HEK293T (cell line): ENCODE data around the gene PI4KA.

Experiments used
- CTCF ChIA-PET: fragments of 350-600 bp; formaldehyde crosslinking; extraction: SDS; loops from one replicate; lab custom pipeline; 2021; ENCODE audit warnings: antibody characterized with exemption, inconsistent platforms; lab: Yijun Ruan, JAX
- POLR2A ChIA-PET: fragments of 350-600 bp; formaldehyde crosslinking; extraction: SDS; loops from one replicate; lab custom pipeline; 2020; ENCODE audit warnings: antibody characterized with exemption, inconsistent platforms; lab: Yijun Ruan, JAX
- DNase-seq: peaks from one replicate; pipeline ENCODE4 v3.0.0; 2012; ENCODE audit warnings: mixed read lengths; ENCODE audit errors: extremely low spot score
- ARNT ChIP-seq: fragments of 450-650 bp; IDR thresholded peaks from 2 replicates; pipeline ENCODE4 v1.6.1; 2017; ENCODE audit warnings: mild to moderate bottlenecking
- BHLHE40 ChIP-seq: fragments of 450-650 bp; IDR thresholded peaks from 2 replicates; pipeline ENCODE4 v1.6.1; 2016; ENCODE audit warnings: mild to moderate bottlenecking, moderate library complexity, borderline replicate concordance
- CTBP1 ChIP-seq: fragments of 450-650 bp; IDR thresholded peaks from 2 replicates; pipeline ENCODE4 v1.6.1; 2016; ENCODE audit warnings: borderline replicate concordance
- ELF4 ChIP-seq: fragments of 450-650 bp; IDR thresholded peaks from 2 replicates; pipeline ENCODE4 v1.6.1; 2017; ENCODE audit warnings: antibody characterized with exemption
- FOXA1 ChIP-seq: fragments of 450-650 bp; IDR thresholded peaks from 2 replicates; pipeline ENCODE4 v1.6.1; 2016; ENCODE audit warnings: mild to moderate bottlenecking
- FOXK2 ChIP-seq: fragments of 450-650 bp; IDR thresholded peaks from 2 replicates; pipeline ENCODE4 v1.6.1; 2016; ENCODE audit warnings: mild to moderate bottlenecking
- FOXM1 ChIP-seq: fragments of 450-650 bp; IDR thresholded peaks from 2 replicates; pipeline ENCODE4 v1.6.1; 2017; ENCODE audit warnings: mild to moderate bottlenecking, borderline replicate concordance
- HDGF ChIP-seq: fragments of 450-650 bp; IDR thresholded peaks from 2 replicates; pipeline ENCODE4 v1.6.1; 2017; ENCODE audit warnings: antibody characterized with exemption, borderline replicate concordance
- L3MBTL2 ChIP-seq: fragments of 450-650 bp; conservative IDR thresholded peaks from 2 replicates; pipeline ENCODE4 v1.6.1; 2016; ENCODE audit warnings: mild to moderate bottlenecking
- LEF1 ChIP-seq: fragments of 450-650 bp; IDR thresholded peaks from 2 replicates; pipeline ENCODE4 v1.6.1; 2017; ENCODE audit warnings: mild to moderate bottlenecking, borderline replicate concordance
- NFRKB ChIP-seq: fragments of 450-650 bp; IDR thresholded peaks from 2 replicates; pipeline ENCODE4 v1.6.1; 2016; ENCODE audit warnings: mild to moderate bottlenecking, moderate library complexity
- PKNOX1 ChIP-seq: fragments of 450-650 bp; IDR thresholded peaks from 2 replicates; pipeline ENCODE4 v1.6.1; 2016
- SP1 ChIP-seq: fragments of 450-650 bp; IDR thresholded peaks from 2 replicates; pipeline ENCODE4 v1.6.1; 2017
- SUZ12 ChIP-seq: fragments of 450-650 bp; IDR thresholded peaks from 2 replicates; pipeline ENCODE4 v1.6.1; 2016; ENCODE audit warnings: mild to moderate bottlenecking
- TARDBP ChIP-seq: fragments of 450-650 bp; IDR thresholded peaks from 2 replicates; pipeline ENCODE4 v1.6.1; 2016
- ZNF384 ChIP-seq: fragments of 450-650 bp; IDR thresholded peaks from 2 replicates; pipeline ENCODE4 v1.6.1; 2016

PI4KA gene

GRCh38 chr22:20748731-20749428, 109.7 kb downstream of the PI4KA start:
- CTCF ChIA-PET, result no interaction called here
- no peak for DNase-seq

GRCh38 chr22:20748082-20748481, 110.5 kb downstream of the PI4KA start:
- no peak for DNase-seq
- CTCF ChIA-PET, result no interaction called here
- TF ChIP-seq BHLHE40 (no peak), LEF1 (no peak), TARDBP (no peak), ELF4 (no peak), FOXA1 (no peak), L3MBTL2 (no peak), HDGF (no peak), FOXM1 (no peak), PKNOX1 (no peak), ARNT (no peak), NFRKB (no peak)
- POLR2A ChIA-PET, result no interaction called here

More at GRCh38 chr22:20748731-20749428, 109.7 kb downstream of the PI4KA start:
- POLR2A ChIA-PET, result no interaction called here
- TF ChIP-seq FOXM1, result no peak
- no peak for TF ChIP-seq FOXA1
- TF ChIP-seq FOXK2, result no peak
- TF ChIP-seq SUZ12, result no peak
- no peak for TF ChIP-seq L3MBTL2
- no peak for TF ChIP-seq LEF1
- no peak for TF ChIP-seq CTBP1
- no peak for TF ChIP-seq HDGF
- no peak for TF ChIP-seq ARNT
- no peak for TF ChIP-seq PKNOX1
- no peak for TF ChIP-seq TARDBP
- TF ChIP-seq SP1, result no peak
- no peak for TF ChIP-seq ELF4
- TF ChIP-seq NFRKB, result no peak
- no peak for TF ChIP-seq BHLHE40
- no peak for TF ChIP-seq ZNF384

- CTCF ChIA-PET, result no interaction called here
- POLR2A ChIA-PET, result no interaction called here
- no peak for TF ChIP-seq PKNOX1
- no peak for TF ChIP-seq L3MBTL2
- no peak for TF ChIP-seq ARNT
- TF ChIP-seq FOXM1, result no peak
- no peak for TF ChIP-seq NFRKB
- TF ChIP-seq ZNF384, result no peak
- TF ChIP-seq SP1, result no peak
- TF ChIP-seq ELF4, result no peak
- no peak for TF ChIP-seq FOXA1
- TF ChIP-seq CTBP1, result no peak
- no peak for TF ChIP-seq FOXK2
- TF ChIP-seq SUZ12, result no peak
- TF ChIP-seq HDGF, result no peak
- no peak for TF ChIP-seq TARDBP
- no peak for TF ChIP-seq BHLHE40
- TF ChIP-seq LEF1, result no peak
- no peak for DNase-seq
These were observed 111.4 kb downstream of the PI4KA start for GRCh38 chr22:20747223-20747622.

- DNase-seq, result no peak
- TF ChIP-seq LEF1 (no peak), TARDBP (no peak), FOXA1 (no peak), L3MBTL2 (no peak), CTBP1 (no peak), HDGF (no peak), FOXM1 (no peak), SUZ12 (no peak), PKNOX1 (no peak), BHLHE40 (no peak), NFRKB (no peak), FOXK2 (no peak), ARNT (no peak), SP1 (no peak), ZNF384 (no peak), ELF4 (no peak)
- POLR2A ChIA-PET, result no interaction called here
- CTCF ChIA-PET, result no interaction called here
These were observed 112.0 kb downstream of the PI4KA start for GRCh38 chr22:20746431-20747189.

- no peak for DNase-seq
- ChIA-PET POLR2A (no interaction called here), CTCF (no interaction called here)
- TF ChIP-seq SUZ12, result no peak
- no peak for TF ChIP-seq NFRKB
- no peak for TF ChIP-seq LEF1
These were observed 113.5 kb downstream of the PI4KA start for GRCh38 chr22:20745119-20745518.
